ENCODE measurements around the gene BORCS6. TPM values are rescaled to one million over a fixed set of nuclear protein-coding genes. Genes with fewer than 3 reads are reported as not detected.

BORCS6 gene
- total and polyA plus RNA-seq, 2 donors from 2014 or later: 8.6 to 15.4 TPM

DNA sequence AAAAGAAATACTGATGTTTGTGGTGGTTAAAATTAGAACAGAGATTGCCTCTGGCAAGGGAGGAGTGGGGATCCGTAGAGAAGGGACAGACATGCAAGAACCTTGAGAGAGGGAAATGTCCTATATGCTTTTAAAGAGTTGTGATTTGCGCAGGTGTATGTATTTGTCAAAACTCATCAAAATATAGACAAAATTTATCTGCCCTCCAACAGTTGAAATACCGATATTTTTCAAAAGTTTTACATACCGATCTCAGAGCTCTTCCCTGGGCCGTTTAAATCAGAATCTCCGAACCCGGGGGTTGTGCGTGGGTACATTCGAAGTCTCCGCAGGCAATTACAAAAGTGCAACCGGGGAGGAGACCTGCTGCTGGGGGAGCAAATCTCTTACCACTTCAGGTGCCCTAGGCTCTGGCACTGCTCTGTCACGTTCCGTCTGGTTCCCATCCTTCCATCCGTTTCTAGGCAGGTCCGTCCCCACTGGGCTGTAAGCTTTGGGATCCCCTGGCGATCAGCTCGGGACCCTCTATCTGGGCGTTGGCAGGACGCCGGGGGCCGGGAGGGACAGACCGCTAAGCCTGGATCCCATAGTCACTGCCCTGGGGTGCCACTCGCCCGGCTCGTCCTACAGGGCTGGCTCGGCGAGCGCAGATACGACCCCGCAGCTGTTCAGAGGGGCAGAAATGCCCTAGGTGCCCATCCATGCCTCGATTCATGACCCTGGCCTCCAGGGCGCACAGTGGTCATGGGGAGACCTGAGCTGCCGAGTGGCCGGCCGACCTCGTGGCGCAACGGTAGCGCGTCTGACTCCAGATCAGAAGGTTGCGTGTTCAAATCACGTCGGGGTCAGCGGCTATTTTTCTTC is 4.2 kb downstream of the BORCS6 start:
- peak overlapping the region; percentile 89 to 99 for H3K27ac ChIP-seq (ENCODE audit: low read depth in 2 of 2, low read length in 2 of 2)
- no peak for FAIRE-seq
- intact Hi-C loops (cut with DNase I): loop anchor here (10.0 kb wide), 1 partner anchor 61 kb away; the partner anchor contains the start of gene HES7

DNA sequence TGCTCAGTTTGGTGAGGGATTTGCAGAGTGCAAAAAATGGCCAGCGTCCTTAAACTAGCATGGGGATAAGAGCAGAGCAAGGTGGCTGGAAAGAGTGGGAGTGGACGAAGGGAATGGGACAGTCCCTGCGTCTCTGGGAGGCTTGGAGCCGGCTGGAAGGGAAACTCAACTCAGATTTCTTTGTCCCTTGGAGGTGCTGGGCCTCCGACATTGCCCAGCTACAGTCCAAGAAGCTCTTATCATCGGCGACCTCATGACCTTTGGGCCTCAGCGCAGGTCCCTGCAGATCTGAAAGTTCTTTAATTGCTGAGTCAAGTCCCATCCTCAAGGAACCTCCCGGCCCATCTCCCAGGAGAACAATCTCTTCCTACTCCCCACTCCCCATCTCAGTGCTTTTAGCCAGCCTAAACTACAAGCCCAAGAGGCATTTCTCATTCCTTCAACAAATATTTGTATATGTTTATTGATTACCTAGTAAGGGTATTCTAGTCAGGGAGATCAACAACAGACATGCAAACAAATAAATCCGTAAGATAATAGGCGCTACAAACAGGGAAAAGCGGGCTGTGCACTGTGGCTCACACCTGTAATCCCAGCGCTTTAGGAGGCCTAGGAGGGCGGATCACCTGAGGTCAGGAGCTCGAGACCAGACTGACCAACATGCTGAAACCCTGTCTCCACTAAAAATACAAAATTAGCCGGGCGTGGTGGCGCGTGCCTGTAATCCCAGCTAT is 12.8 kb downstream of the BORCS6 start:
- peak in 2 of 5 donors; percentile 58 to 65 for DNase-seq
- Histone ChIP-seq H3K4me3 (ENCODE audit: low read length in 3 of 3) (peak overlapping the region; percentile 67 to 89 (median 79)), H3K27me3 (ENCODE audit: control insufficient read depth, insufficient read depth, low read length) (no peaks in the 10 kb centered on the region), H3K9me3 (ENCODE audit: control insufficient read depth in 2 of 3, insufficient read depth in 1 of 3, low read length in 3 of 3) (no peaks in the 10 kb centered on the region), H3K36me3 (ENCODE audit: control insufficient read depth in 2 of 3, insufficient read depth in 3 of 3, low read length in 3 of 3) (no peaks in the 10 kb centered on the region), H3K4me1 (ENCODE audit: control insufficient read depth in 2 of 3, insufficient read depth in 2 of 3, low read depth in 1 of 3, low read length in 3 of 3) (peaks cover 0 to 24% (median 11%) of the 10 kb centered on the region in 3 donors), H3K9ac (ENCODE audit: low read length in 3 of 3) (peak overlapping the region in 2 of 3 donors; percentile 48 to 95), H3K27ac (ENCODE audit: low read depth in 2 of 2, low read length in 2 of 2) (peak overlapping the region; percentile 85 to 88)
- FAIRE-seq: no peak
- TF ChIP-seq, protein P1, sequence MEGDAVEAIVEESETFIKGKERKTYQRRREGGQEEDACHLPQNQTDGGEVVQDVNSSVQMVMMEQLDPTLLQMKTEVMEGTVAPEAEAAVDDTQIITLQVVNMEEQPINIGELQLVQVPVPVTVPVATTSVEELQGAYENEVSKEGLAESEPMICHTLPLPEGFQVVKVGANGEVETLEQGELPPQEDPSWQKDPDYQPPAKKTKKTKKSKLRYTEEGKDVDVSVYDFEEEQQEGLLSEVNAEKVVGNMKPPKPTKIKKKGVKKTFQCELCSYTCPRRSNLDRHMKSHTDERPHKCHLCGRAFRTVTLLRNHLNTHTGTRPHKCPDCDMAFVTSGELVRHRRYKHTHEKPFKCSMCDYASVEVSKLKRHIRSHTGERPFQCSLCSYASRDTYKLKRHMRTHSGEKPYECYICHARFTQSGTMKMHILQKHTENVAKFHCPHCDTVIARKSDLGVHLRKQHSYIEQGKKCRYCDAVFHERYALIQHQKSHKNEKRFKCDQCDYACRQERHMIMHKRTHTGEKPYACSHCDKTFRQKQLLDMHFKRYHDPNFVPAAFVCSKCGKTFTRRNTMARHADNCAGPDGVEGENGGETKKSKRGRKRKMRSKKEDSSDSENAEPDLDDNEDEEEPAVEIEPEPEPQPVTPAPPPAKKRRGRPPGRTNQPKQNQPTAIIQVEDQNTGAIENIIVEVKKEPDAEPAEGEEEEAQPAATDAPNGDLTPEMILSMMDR (IDR thresholded peaks at IDR 0.05; ENCODE audit: borderline replicate concordance, extremely low read depth, insufficient read depth): no peak
- intact Hi-C loops (cut with DNase I): no loop called here

More for the DNA sequence above, 4.2 kb downstream of the BORCS6 start:
- Histone ChIP-seq H3K4me1 (ENCODE audit: control insufficient read depth in 2 of 3, insufficient read depth in 2 of 3, low read depth in 1 of 3, low read length in 3 of 3) (peaks cover 8 to 24% (median 15%) of the 10 kb centered on the region in 3 donors), H3K4me3 (ENCODE audit: low read length in 3 of 3) (peak overlapping the region; percentile 90 to 99 (median 95)), H3K36me3 (ENCODE audit: control insufficient read depth in 2 of 3, insufficient read depth in 3 of 3, low read length in 3 of 3) (no peaks in the 10 kb centered on the region), H3K27me3 (ENCODE audit: control insufficient read depth, insufficient read depth, low read length) (no peaks in the 10 kb centered on the region), H3K9ac (ENCODE audit: low read length in 3 of 3) (peak overlapping the region; percentile 94 to 99 (median 98)), H3K9me3 (ENCODE audit: control insufficient read depth in 2 of 3, insufficient read depth in 1 of 3, low read length in 3 of 3) (no peaks in the 10 kb centered on the region)
- TF ChIP-seq, protein P1 (IDR thresholded peaks at IDR 0.05; ENCODE audit: borderline replicate concordance, extremely low read depth, insufficient read depth): no peak
- peak; percentile 89 to 96 (median 92) for DNase-seq

DNA sequence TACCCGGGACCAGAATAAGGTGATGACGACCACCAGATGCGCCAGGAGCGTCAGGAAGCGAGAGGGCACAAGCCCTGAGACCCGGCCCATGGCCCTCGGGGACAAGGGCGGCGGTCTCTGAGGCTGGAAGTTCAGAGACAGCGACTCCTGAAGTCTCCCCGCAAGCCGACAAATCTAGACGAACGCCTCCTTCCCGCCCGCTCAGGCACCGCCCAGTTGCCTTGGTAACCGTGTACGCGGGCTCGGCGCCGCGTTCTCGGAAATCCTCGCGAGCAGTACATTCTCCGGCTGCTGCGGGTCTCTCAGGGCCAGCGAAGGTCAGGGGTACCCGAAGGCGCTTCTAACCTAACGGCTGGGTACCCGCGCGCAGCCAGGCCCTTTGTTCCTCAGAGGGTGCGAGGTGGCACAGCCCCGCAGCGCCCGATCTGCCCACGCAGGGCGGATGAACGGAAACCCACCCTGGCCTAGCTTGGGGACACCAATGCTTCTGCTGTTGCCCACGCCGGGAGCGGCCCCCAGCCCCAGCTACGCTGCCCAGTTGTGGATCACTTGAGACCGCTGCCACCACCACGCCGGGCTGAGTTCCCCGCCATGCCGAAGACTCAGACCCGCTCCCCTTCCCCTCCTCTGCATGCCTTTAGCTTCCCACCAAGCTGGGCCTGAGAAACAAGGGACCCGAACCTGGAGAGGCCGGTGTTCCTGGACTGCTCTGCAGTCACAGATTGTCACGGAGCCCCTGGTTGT is 13.6 kb downstream of the BORCS6 start, which contains the start of gene TMEM107:
Gene TMEM107, minus strand, starts transcription at position 184 of the 744 bp plus-strand sequence. Its CDS starts 94 bp downstream, at position 90.
- FAIRE-seq (no peak), DNase-seq (peak; percentile 91 to 97 (median 94))
- peak within 1 kb of the TSS; percentile 85 to 88 for H3K27ac ChIP-seq (ENCODE audit: low read depth in 2 of 2, low read length in 2 of 2)
- intact Hi-C loops (cut with DNase I): no loop called here
- H3K27me3 ChIP-seq (ENCODE audit: control insufficient read depth, insufficient read depth, low read length): no peaks in the 10 kb centered on the region
- H3K36me3 ChIP-seq (ENCODE audit: control insufficient read depth in 2 of 3, insufficient read depth in 3 of 3, low read length in 3 of 3): no peaks in the 10 kb centered on the region
- H3K4me1 ChIP-seq (ENCODE audit: control insufficient read depth in 2 of 3, insufficient read depth in 2 of 3, low read depth in 1 of 3, low read length in 3 of 3): peaks cover 0 to 24% (median 11%) of the 10 kb centered on the region in 3 donors
- peak within 1 kb of the TSS; percentile 67 to 89 (median 79) for H3K4me3 ChIP-seq (ENCODE audit: low read length in 3 of 3)
- H3K9me3 ChIP-seq (ENCODE audit: control insufficient read depth in 2 of 3, insufficient read depth in 1 of 3, low read length in 3 of 3): no peaks in the 10 kb centered on the region
- TF ChIP-seq, protein P1 (IDR thresholded peaks at IDR 0.05; ENCODE audit: borderline replicate concordance, extremely low read depth, insufficient read depth): no peak
- peak within 1 kb of the TSS; percentile 48 to 95 (median 95) for H3K9ac ChIP-seq (ENCODE audit: low read length in 3 of 3)

All from kidney (tissue), 14 donors.